DOHH2 (cell line): Measurements from ENCODE around the gene LDLRAD1.
"Not testable (repeated sequence)": the region's sequence is repeated elsewhere in the genome, so short reads cannot be mapped to it uniquely, and the experiment has no call there.

Experiments
- H3F3A ChIP-seq: fragments of 200-600 bp; sonication (generic), shearing (Covaris generic); 2 replicates; pipeline ENCODE4 v1.6.0; 2016; ENCODE audit warnings: antibody characterized with exemption, mild to moderate bottlenecking; ENCODE audit not compliant: control insufficient read depth, insufficient read depth
- H3K27ac ChIP-seq: fragments of 200-600 bp; sonication (generic); 2 replicates; pipeline ENCODE4 v1.5.1; 2014; ENCODE audit warnings: low read depth, mild to moderate bottlenecking, low read length, moderate library complexity
- H3K27me3 ChIP-seq: fragments of 200-600 bp; sonication (generic); 2 replicates; pipeline ENCODE4 v1.6.1; 2014; ENCODE audit warnings: mild to moderate bottlenecking, low read length, mixed read lengths; ENCODE audit not compliant: control insufficient read depth
- H3K36me3 ChIP-seq: fragments of 200-600 bp; sonication (generic); 2 replicates; pipeline ENCODE4 v1.6.1; 2014; ENCODE audit warnings: mild to moderate bottlenecking, low read length, moderate library complexity, mixed read lengths; ENCODE audit not compliant: control insufficient read depth
- H3K4me1 ChIP-seq: fragments of 200-600 bp; sonication (generic); 2 replicates; pipeline ENCODE4 v1.6.1; 2014; ENCODE audit warnings: mild to moderate bottlenecking, low read length, mixed read lengths; ENCODE audit not compliant: control insufficient read depth
- H3K4me2 ChIP-seq: fragments of 200-600 bp; sonication (generic); 2 replicates; pipeline ENCODE4 v1.6.0; 2014; ENCODE audit warnings: mild to moderate bottlenecking, low read length, moderate library complexity
- H3K4me3 ChIP-seq: fragments of 200-600 bp; sonication (generic); 2 replicates; pipeline ENCODE4 v1.5.1; 2014; ENCODE audit warnings: mild to moderate bottlenecking, low read length, mixed read lengths
- H3K79me2 ChIP-seq: fragments of 200-600 bp; sonication (generic); 2 replicates; pipeline ENCODE4 v1.6.1; 2014; ENCODE audit warnings: mild to moderate bottlenecking, low read length, mixed read lengths; ENCODE audit not compliant: control insufficient read depth
- H3K9me2 ChIP-seq: fragments of 200-600 bp; sonication (generic); replicated peaks from 2 replicates; pipeline ENCODE4 v1.6.1; 2014; ENCODE audit warnings: mild to moderate bottlenecking, low read length, mixed read lengths; ENCODE audit not compliant: control insufficient read depth
- H3K9me3 ChIP-seq: fragments of 200-600 bp; sonication (generic); 2 replicates; pipeline ENCODE4 v1.6.1; 2014; ENCODE audit warnings: antibody characterized with exemption, low read length, mixed read lengths; ENCODE audit not compliant: control insufficient read depth, insufficient read depth
- H4K20me1 ChIP-seq: fragments of 200-600 bp; sonication (generic); 2 replicates; pipeline ENCODE4 v1.6.0; 2014; ENCODE audit warnings: low read depth, mild to moderate bottlenecking, antibody characterized with exemption, low read length, moderate library complexity; ENCODE audit not compliant: control insufficient read depth, insufficient read depth
- CTCF ChIP-seq: fragments of 200-600 bp; sonication (generic); IDR thresholded peaks from one replicate; pipeline ENCODE4 v1.5.1; 2014; ENCODE audit warnings: antibody characterized with exemption, mild to moderate bottlenecking, low read depth, low read length; ENCODE audit not compliant: poor library complexity, severe bottlenecking
- EZH2phosphoT487 ChIP-seq: fragments of 200-600 bp; sonication (generic); IDR thresholded peaks from 2 replicates; pipeline ENCODE4 v1.6.1; 2017; ENCODE audit warnings: borderline replicate concordance, mild to moderate bottlenecking, antibody characterized with exemption, low read length, moderate library complexity, mixed read lengths

LDLRAD1 gene

DNA sequence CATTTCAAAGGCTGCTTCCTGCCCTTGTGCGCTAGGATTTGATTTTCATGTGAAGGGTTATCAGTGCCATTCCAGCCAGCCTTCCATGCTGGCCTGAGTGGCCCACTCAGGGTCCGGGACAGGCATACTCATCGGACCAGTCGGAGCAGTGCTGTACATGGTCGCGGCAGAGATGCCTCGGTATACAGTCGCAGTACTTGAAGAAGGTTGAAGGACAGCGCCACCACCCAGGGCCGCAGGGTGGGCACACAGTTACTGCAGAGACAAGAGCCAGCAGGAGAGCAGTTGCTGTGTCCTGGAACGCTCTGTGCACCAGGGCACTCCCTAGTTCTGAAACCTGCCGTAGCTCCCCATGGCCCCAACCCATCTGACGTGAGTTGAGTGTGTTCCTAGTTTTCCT, 9.1 kb downstream of the LDLRAD1 start:
- TF ChIP-seq EZH2phosphoT487 (no peak), CTCF (no peak)
- Histone ChIP-seq H3K9me3 (no peaks in the 10 kb centered on the region), H3K9me2 (no peaks in the 10 kb centered on the region), H3K27me3 (no peaks in the 10 kb centered on the region), H3K27ac (no peak overlapping the region), H3K4me3 (no peak overlapping the region), H3F3A (no peaks in the 10 kb centered on the region), H3K36me3 (no peaks in the 10 kb centered on the region), H3K4me2 (no peak overlapping the region), H3K79me2 (no peaks in the 10 kb centered on the region), H4K20me1 (no peaks in the 10 kb centered on the region), H3K4me1 (no peaks in the 10 kb centered on the region)

DNA sequence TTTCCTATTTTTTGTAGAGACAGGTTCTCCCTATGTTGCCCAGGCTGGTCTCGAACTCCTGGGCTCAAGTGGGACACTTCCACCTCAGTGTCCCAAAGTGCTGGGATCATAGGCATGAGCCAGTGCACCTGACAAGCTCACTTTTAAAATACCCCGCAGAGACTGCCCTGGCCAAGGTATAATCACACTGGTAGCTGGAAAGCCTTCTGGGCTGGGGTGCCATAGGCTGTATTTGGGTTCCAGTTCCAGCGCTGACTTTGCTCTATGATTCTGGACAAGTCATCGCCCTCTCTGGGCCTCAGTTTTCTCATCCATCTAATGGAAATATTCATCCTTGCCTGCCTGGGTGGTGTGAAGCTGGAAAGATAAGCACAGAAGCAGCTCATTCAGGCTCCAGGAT, 10.4 kb downstream of the LDLRAD1 start:
- Histone ChIP-seq H3K4me2 (no peak overlapping the region), H3K36me3 (no peaks in the 10 kb centered on the region), H3F3A (no peaks in the 10 kb centered on the region), H3K27ac (no peak overlapping the region), H3K4me1 (no peaks in the 10 kb centered on the region), H3K79me2 (no peaks in the 10 kb centered on the region), H3K4me3 (no peak overlapping the region), H3K9me3 (no peaks in the 10 kb centered on the region), H4K20me1 (no peaks in the 10 kb centered on the region), H3K9me2 (no peaks in the 10 kb centered on the region), H3K27me3 (no peaks in the 10 kb centered on the region)
- TF ChIP-seq CTCF, result no peak
- TF ChIP-seq EZH2phosphoT487, result no peak

DNA sequence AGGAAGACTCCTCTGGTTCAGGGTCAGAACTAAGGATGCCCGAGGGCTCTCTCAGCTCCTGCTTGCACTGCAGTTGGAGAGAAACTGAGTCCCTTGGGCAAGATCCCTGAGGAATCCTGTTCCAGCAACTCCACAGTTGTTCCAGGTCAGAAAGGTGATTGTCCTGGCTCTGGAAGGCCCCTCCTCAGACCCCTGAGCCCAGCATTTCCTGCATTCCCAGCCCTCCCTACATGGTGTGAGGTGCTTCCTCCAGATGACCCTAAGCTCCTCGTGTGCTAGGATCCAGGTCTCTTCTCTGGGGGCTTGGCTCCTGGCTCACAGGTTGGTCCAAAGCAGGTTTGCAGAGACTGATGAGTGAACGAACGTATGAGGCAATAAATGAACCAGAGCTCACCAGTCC, 11.5 kb downstream of the LDLRAD1 start:
- H3K27me3 ChIP-seq, result no peaks in the 10 kb centered on the region
- H3K27ac ChIP-seq, result no peak overlapping the region
- H3K36me3 ChIP-seq, result no peaks in the 10 kb centered on the region
- TF ChIP-seq CTCF, result no peak
- no peak for TF ChIP-seq EZH2phosphoT487
- no peak overlapping the region for H3K4me3 ChIP-seq
- H3K9me3 ChIP-seq, result no peaks in the 10 kb centered on the region
- H4K20me1 ChIP-seq, result no peaks in the 10 kb centered on the region
- no peak overlapping the region for H3K4me2 ChIP-seq
- no peaks in the 10 kb centered on the region for H3K9me2 ChIP-seq
- no peaks in the 10 kb centered on the region for H3K79me2 ChIP-seq
- no peaks in the 10 kb centered on the region for H3K4me1 ChIP-seq
- H3F3A ChIP-seq, result no peaks in the 10 kb centered on the region

DNA sequence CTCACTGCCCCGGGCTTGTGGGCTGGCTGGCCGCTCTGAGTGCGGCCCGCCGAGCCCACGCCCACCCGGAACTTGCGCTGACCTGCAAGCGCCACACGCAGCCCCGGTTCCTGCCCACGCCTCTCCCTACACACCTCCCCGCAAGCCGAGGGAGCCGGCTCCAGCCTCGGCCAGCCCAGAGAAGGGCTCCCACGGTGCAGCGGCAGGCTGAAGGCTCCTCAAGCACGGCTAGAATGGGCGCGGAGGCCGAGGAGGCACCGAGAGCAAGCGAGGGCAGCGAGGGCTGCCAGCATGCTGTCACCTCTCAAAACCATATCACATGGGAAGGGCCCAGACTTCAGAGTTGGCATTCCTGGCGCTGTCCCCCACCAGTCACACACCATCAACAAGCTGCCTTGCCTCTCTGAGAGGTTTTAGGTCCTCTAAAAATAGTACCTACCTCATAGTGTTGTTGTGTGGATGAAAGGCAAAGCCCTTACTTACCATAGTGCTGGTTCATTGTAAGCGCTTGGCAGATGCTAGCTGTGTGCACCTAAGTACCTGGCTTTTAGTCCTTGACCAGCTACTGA, 13.4 kb downstream of the LDLRAD1 start:
- H3K27me3 ChIP-seq, result no peaks in the 10 kb centered on the region
- H3K4me3 ChIP-seq, result no peak overlapping the region
- no peaks in the 10 kb centered on the region for H3K9me2 ChIP-seq
- H3K9me3 ChIP-seq, result no peaks in the 10 kb centered on the region
- TF ChIP-seq CTCF (no peak), EZH2phosphoT487 (no peak)
- no peaks in the 10 kb centered on the region for H3F3A ChIP-seq
- H3K79me2 ChIP-seq, result no peaks in the 10 kb centered on the region
- H3K27ac ChIP-seq, result no peak overlapping the region
- no peak overlapping the region for H3K4me2 ChIP-seq
- no peaks in the 10 kb centered on the region for H3K36me3 ChIP-seq
- H4K20me1 ChIP-seq, result no peaks in the 10 kb centered on the region
- H3K4me1 ChIP-seq, result no peaks in the 10 kb centered on the region

- H4K20me1 ChIP-seq, H3K9me3 ChIP-seq, H3K9me2 ChIP-seq, H3K4me2 ChIP-seq, H3K27me3 ChIP-seq, H3K4me3 ChIP-seq, H3F3A ChIP-seq, H3K36me3 ChIP-seq, H3K27ac ChIP-seq, H3K79me2 ChIP-seq, H3K4me1 ChIP-seq: not testable (repeated sequence)
Measured at GRCh38 chr1:54003750-54004480, 14.1 kb downstream of the LDLRAD1 start.
